ENCODE data around the gene FREY1. TPM values are rescaled to one million over a fixed set of nuclear protein-coding genes. Genes with fewer than 3 reads are reported as not detected.

The FREY1 gene
- total and polyA plus RNA-seq, 7 experiments from 2014 or later: 3.4 to 8.2 (median 4.6) TPM; not detected in 2

DNA sequence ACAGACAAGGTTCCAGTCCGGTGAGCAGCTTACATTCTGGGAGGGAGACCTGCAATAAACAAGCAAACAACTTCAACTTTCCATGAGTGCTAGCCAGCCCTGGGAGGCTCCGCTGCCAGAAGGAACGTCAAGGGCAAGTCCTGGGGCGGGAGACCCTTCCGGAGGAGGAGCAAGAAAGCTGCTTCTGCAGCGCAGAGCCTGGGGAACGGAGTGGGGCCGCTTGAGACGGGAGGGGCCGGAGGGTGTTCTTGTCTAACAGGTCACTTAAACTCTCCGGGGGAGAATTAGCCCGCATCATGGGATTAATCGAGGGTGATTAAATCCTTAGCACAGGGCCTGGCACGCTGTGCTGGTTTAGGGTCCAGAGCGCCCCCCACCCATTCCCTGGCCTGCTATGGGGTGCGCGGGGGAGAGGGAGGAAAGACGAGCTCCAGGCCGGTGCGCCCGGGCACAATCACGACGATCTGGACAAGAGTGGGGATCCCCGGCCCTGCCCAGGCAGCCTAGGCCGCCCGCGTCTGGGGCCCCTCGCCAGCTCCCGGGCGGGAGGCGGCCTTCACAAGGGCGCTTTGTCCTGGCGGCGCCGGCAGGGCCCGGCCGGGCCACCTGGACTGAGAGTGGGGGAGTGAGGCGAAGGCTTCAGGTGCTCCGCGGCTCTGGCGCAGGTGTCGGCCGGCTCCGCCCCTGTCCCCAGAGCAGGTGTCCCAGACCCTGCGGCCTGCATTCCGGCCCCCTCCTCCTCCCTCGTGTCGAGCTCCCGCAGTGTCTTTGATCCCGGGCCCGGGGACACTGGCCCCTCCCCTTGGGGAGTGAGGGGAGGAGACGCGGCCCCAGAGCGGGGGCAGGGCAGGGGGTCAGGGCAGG is 14.7 kb upstream of the FREY1 start:
- peaks cover 27 to 51% (median 43%) of the 10 kb centered on the region in 7 donors for H3K4me1 Mint-ChIP-seq
- DNase-seq (peak in 1 of 9 donors; percentile 9), ATAC-seq (no peak)
- Histone ChIP-seq H3K27me3 (ENCODE audit: control insufficient read depth in 2 of 2, insufficient read depth in 2 of 2, low read length in 2 of 2) (no peaks in the 10 kb centered on the region), H3K4me3 (ENCODE audit: low read length) (no peak overlapping the region), H3K4me1 (ENCODE audit: control insufficient read depth in 2 of 2, insufficient read depth in 2 of 2, low read length in 2 of 2) (peaks cover 20 to 22% of the 10 kb centered on the region in 2 donors), H3K9me3 (ENCODE audit: control insufficient read depth in 2 of 3, low read length in 3 of 3) (no peaks in the 10 kb centered on the region), H3K27ac (ENCODE audit: low read depth, low read length) (no peak overlapping the region), H3K36me3 (ENCODE audit: control insufficient read depth in 2 of 3, insufficient read depth in 3 of 3, low read length in 3 of 3) (no peaks in the 10 kb centered on the region)
- intact Hi-C loops (cut with micrococcal nuclease): no loop called here
- peaks cover 0 to 29% (median 4%) of the 10 kb centered on the region in 5 donors for H3K27me3 Mint-ChIP-seq
- peaks cover 0 to 3% (median 0%) of the 10 kb centered on the region in 11 donors for H3K9me3 Mint-ChIP-seq
- peak overlapping the region in 4 of 9 donors; percentile 43 to 72 (median 56) for H3K27ac Mint-ChIP-seq
- H3K4me3 Mint-ChIP-seq: peak overlapping the region; percentile 40 to 87 (median 72)
- peaks cover 0 to 1% (median 0%) of the 10 kb centered on the region in 5 donors for H3K36me3 Mint-ChIP-seq
- CTCF ChIA-PET: no interaction called here
- POLR2A ChIA-PET: interaction anchor here (0.7 kb wide), 1 partner anchor 20 kb away, joined by 3 read pairs; no protein-coding TSS in a partner anchor

DNA sequence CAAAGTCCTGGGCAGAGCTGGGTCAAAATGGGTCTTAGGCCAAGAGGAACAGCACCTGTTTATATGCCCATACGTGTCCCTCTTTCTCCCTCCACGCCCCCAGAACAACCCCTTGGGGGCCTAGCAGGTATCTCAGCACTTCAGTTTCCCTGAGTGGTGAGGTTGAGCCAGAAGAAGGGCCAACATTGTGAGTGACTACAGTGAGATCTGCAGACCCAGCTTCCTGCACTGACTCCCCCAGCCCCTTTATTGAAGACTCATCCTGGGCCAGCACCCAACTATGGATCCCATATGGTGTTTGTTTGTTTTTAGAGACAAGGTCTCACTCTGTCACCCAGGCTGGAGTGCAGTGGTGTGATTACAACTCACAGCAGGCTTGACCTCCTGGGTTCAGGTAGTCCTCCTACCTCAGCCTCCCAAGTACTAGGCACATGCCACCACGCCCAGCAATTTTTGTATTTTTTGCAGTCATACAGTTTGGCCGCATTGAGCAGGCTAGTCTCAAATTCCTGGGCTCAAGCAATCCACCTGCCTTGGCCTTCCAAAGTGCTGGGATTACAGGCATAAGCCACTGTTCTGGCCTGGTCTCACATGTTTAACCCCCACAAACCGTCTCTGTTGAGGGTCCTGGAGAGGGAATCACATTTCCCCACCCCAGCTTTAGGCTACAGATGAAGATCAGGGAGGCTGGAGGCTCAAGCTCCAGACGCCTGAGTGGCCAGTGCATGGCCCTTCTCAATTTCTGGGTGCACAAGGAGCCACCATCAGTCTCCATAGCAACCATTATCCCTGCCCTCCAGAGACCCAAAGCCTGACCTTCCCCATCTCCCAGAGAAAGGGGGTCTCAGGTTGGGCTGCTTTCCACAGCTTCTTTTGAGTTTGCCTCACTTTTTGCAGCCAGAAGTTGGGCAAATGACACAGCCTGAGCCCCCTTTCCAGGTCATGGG is 13.7 kb upstream of the FREY1 start:
- ChIA-PET CTCF (no interaction called here), POLR2A (interaction anchor here (0.7 kb wide), 2 partner anchors 19 to 1533 kb away, joined by 3 to 5 read pairs; no protein-coding TSS in a partner anchor)
- H3K4me3 Mint-ChIP-seq: peak overlapping the region; percentile 14 to 87 (median 72)
- Histone ChIP-seq H3K27me3 (ENCODE audit: control insufficient read depth in 2 of 2, insufficient read depth in 2 of 2, low read length in 2 of 2) (no peaks in the 10 kb centered on the region), H3K36me3 (ENCODE audit: control insufficient read depth in 2 of 3, insufficient read depth in 3 of 3, low read length in 3 of 3) (peaks cover 0 to 2% (median under 1%) of the 10 kb centered on the region in 3 experiments), H3K9me3 (ENCODE audit: control insufficient read depth in 2 of 3, low read length in 3 of 3) (no peaks in the 10 kb centered on the region), H3K27ac (ENCODE audit: low read depth, low read length) (no peak overlapping the region), H3K4me1 (ENCODE audit: control insufficient read depth in 2 of 2, insufficient read depth in 2 of 2, low read length in 2 of 2) (peaks cover 24 to 32% of the 10 kb centered on the region in 2 donors), H3K4me3 (ENCODE audit: low read length) (no peak overlapping the region)
- intact Hi-C loops (cut with micrococcal nuclease): no loop called here
- peaks cover 0 to 7% (median 0%) of the 10 kb centered on the region in 5 donors for H3K36me3 Mint-ChIP-seq
- DNase-seq (peak in 1 of 9 donors; percentile 7), ATAC-seq (no peak)
- H3K27ac Mint-ChIP-seq: peak overlapping the region in 6 of 9 donors; percentile 36 to 72 (median 46)
- H3K4me1 Mint-ChIP-seq: peaks cover 34 to 61% (median 51%) of the 10 kb centered on the region in 7 donors
- peaks cover 0 to 3% (median 0%) of the 10 kb centered on the region in 11 donors for H3K9me3 Mint-ChIP-seq
- H3K27me3 Mint-ChIP-seq: peaks cover 0 to 29% (median 4%) of the 10 kb centered on the region in 5 donors

GRCh38 chr11:45919806-45920530 is 12.9 kb upstream of the FREY1 start:
- peaks cover 5 to 11% (median 7%) of the 10 kb centered on the region in 3 experiments for H3K36me3 ChIP-seq (ENCODE audit: control insufficient read depth in 2 of 3, insufficient read depth in 3 of 3, low read length in 3 of 3)
- H3K4me3 ChIP-seq (ENCODE audit: low read length): no peak overlapping the region
- peaks cover 0 to 29% (median 4%) of the 10 kb centered on the region in 5 donors for H3K27me3 Mint-ChIP-seq
- ATAC-seq: no peak
- peaks cover 38 to 69% (median 55%) of the 10 kb centered on the region in 7 donors for H3K4me1 Mint-ChIP-seq
- peak in 1 of 9 donors; percentile 7 for DNase-seq
- H3K9me3 ChIP-seq (ENCODE audit: control insufficient read depth in 2 of 3, low read length in 3 of 3): no peaks in the 10 kb centered on the region
- H3K27ac Mint-ChIP-seq: peak overlapping the region in 5 of 9 donors; percentile 18 to 66 (median 41)
- ChIA-PET CTCF (no interaction called here), POLR2A (interaction anchor here (0.7 to 2.7 kb wide), 3 partner anchors 10 to 1533 kb away, joined by 3 to 26 read pairs (median 5); no protein-coding TSS in a partner anchor)
- H3K36me3 Mint-ChIP-seq: peaks cover 0 to 7% (median 0%) of the 10 kb centered on the region in 5 donors
- H3K4me3 Mint-ChIP-seq: peak overlapping the region in 8 of 10 donors; percentile 55 to 98 (median 94)
- H3K4me1 ChIP-seq (ENCODE audit: control insufficient read depth in 2 of 2, insufficient read depth in 2 of 2, low read length in 2 of 2): peaks cover 24 to 36% of the 10 kb centered on the region in 2 donors
- H3K27ac ChIP-seq (ENCODE audit: low read depth, low read length): no peak overlapping the region
- no peaks in the 10 kb centered on the region for H3K27me3 ChIP-seq (ENCODE audit: control insufficient read depth in 2 of 2, insufficient read depth in 2 of 2, low read length in 2 of 2)
- intact Hi-C loops (cut with micrococcal nuclease): loop anchor here (2.0 to 5.0 kb wide), 8 partner anchors 201 to 1632 kb away; partner anchors contain the start of genes ATG13 (in 2 of the 2), HARBI1 (in 2 of the 2), ARFGAP2 (in 1 of the 2) and ARHGAP1 (in 1 of the 2)
- H3K9me3 Mint-ChIP-seq: peaks cover 0 to 3% (median 0%) of the 10 kb centered on the region in 11 donors

DNA sequence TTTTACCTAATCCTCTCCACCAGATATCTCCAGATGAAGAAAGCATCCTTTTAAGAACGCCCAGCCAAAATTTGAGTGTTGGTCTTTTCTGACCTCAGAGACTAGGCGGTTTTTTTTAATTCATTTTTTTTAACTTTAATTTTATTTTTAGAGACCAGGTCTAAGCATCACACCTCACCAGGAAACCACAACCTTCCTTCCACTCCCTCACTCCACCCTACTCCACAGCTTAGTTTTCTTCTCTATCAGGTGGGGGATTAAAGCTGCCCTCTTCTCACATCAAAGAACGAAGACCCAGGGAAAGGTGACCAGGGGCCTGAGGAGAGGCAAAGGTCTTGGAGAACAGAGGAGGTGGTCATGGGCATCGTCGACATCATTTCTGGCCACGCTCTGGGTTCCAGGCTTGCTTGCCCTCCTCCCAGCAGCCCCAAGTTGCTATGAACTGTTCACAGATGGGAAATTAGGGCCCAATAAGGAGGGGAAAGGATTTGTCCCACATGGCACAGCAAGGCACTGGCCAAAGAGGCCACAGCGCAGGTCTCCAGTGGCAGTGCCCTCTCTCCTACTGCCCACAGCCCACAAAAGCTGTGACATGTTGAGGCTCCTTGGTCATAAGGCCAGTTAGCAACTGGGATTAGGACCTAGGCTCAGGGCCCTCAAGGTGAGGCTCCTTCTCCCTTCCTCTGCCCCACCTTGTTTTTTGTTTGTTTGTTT is 12.0 kb upstream of the FREY1 start:
- Histone ChIP-seq H3K27me3 (ENCODE audit: control insufficient read depth in 2 of 2, insufficient read depth in 2 of 2, low read length in 2 of 2) (no peaks in the 10 kb centered on the region), H3K27ac (ENCODE audit: low read depth, low read length) (peak overlapping the region; percentile 87), H3K9me3 (ENCODE audit: control insufficient read depth in 2 of 3, low read length in 3 of 3) (no peaks in the 10 kb centered on the region), H3K4me1 (ENCODE audit: control insufficient read depth in 2 of 2, insufficient read depth in 2 of 2, low read length in 2 of 2) (peaks cover 24 to 36% of the 10 kb centered on the region in 2 donors), H3K4me3 (ENCODE audit: low read length) (peak overlapping the region; percentile 72), H3K36me3 (ENCODE audit: control insufficient read depth in 2 of 3, insufficient read depth in 3 of 3, low read length in 3 of 3) (peaks cover 5 to 19% (median 9%) of the 10 kb centered on the region in 3 experiments)
- ChIA-PET CTCF (interaction anchor here (1.1 to 1.2 kb wide), 2 partner anchors 8 to 72 kb away, joined by 3 read pairs; partner anchors contain the start of gene CRY2), POLR2A (interaction anchor here (0.9 to 2.7 kb wide), 2 partner anchors 10 to 184 kb away, joined by 3 to 26 read pairs; no protein-coding TSS in a partner anchor)
- intact Hi-C loops (cut with micrococcal nuclease): loop anchor here (1.0 to 5.0 kb wide), 19 partner anchors 11 to 1633 kb away; partner anchors contain the start of genes ARHGAP1 (in 2 of the 2), ATG13 (in 2 of the 2), CRY2 (in 2 of the 2) and HARBI1 (in 2 of the 2)
- Mint-ChIP-seq H3K36me3 (peaks cover 0 to 8% (median 0%) of the 10 kb centered on the region in 5 donors), H3K9me3 (peaks cover 0 to 3% (median 0%) of the 10 kb centered on the region in 11 donors), H3K4me3 (peak overlapping the region; percentile 86 to 98 (median 96)), H3K27ac (peak overlapping the region in 8 of 9 donors; percentile 91 to 100 (median 98)), H3K4me1 (peaks cover 34 to 64% (median 51%) of the 10 kb centered on the region in 7 donors), H3K27me3 (peaks cover 0 to 21% (median 4%) of the 10 kb centered on the region in 5 donors)
- DNase-seq (peak in 1 of 9 donors; percentile 7), ATAC-seq (no peak)
